IPS-18a (cell line): Measurements from ENCODE around the gene GCNT2.

Source experiments
- H3K27ac ChIP-seq: one replicate; pipeline ENCODE4 v1.5.1; 2013; ENCODE audit warnings: low read length
- H3K27me3 ChIP-seq: one replicate; pipeline ENCODE4 v1.6.1; 2013; ENCODE audit warnings: mild to moderate bottlenecking, low read length; ENCODE audit not compliant: control insufficient read depth, insufficient read depth
- H3K36me3 ChIP-seq: one replicate; pipeline ENCODE4 v1.6.1; 2013; ENCODE audit warnings: low read depth, low read length; ENCODE audit not compliant: control insufficient read depth
- H3K4me1 ChIP-seq: one replicate; pipeline ENCODE4 v1.6.1; 2013; ENCODE audit warnings: low read depth, low read length; ENCODE audit not compliant: control insufficient read depth
- H3K4me3 ChIP-seq: one replicate; pipeline ENCODE4 v1.5.1; 2013; ENCODE audit warnings: low read length
- H3K9ac ChIP-seq: one replicate; pipeline ENCODE4 v1.6.1; 2013; ENCODE audit warnings: mild to moderate bottlenecking, low read length, moderate library complexity
- H3K9me3 ChIP-seq: one replicate; pipeline ENCODE4 v1.6.1; 2013; ENCODE audit warnings: low read depth, low read length; ENCODE audit not compliant: control insufficient read depth

GCNT2 gene

DNA sequence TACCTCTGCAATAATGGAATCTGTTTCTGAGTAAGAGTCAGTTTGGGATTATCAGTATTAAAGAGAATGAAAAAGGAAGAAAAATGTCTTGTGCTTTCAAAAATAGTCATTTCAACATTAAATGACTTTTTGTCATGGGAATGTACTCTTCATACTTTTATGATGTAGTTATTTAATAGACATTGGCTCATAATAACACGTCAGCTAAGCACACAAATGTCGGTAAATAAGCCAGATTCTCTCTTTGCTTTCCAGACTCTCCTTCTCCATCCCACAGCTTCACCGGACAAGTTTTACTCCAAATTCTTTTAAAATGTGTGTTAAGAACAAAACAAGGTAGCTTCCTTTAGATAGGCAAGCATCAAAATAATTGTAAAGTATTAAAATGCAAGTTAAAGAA lies 97.3 kb downstream of the GCNT2 start:
- Histone ChIP-seq H3K4me1 (peaks cover 3% of the 10 kb centered on the region), H3K27me3 (no peaks in the 10 kb centered on the region), H3K36me3 (peaks cover 13% of the 10 kb centered on the region), H3K4me3 (no peak overlapping the region), H3K9ac (no peak overlapping the region), H3K27ac (no peak overlapping the region), H3K9me3 (no peaks in the 10 kb centered on the region)

DNA sequence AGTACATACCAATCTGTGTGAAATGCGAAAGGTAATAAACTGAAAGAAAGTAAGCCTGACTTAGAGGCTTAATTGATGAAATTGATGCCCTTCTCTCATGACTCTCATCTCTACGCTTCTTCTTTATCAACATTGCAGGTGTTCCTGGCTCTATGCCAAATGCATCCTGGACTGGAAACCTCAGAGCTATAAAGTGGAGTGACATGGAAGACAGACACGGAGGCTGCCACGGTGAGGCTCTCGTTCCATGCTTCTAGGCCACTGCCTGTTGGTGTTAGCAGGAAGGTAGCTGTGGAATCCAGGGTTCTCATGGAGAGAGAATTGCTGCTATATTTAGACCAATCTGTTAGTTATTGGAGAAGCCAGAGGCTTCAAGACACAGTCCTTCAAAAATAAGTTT lies 100.1 kb downstream of the GCNT2 start:
- peaks cover 35% of the 10 kb centered on the region for H3K36me3 ChIP-seq
- H3K4me3 ChIP-seq = no peak overlapping the region
- H3K9ac ChIP-seq = no peak overlapping the region
- H3K27ac ChIP-seq = no peak overlapping the region
- H3K4me1 ChIP-seq = no peaks in the 10 kb centered on the region
- H3K9me3 ChIP-seq = no peaks in the 10 kb centered on the region
- no peaks in the 10 kb centered on the region for H3K27me3 ChIP-seq

DNA sequence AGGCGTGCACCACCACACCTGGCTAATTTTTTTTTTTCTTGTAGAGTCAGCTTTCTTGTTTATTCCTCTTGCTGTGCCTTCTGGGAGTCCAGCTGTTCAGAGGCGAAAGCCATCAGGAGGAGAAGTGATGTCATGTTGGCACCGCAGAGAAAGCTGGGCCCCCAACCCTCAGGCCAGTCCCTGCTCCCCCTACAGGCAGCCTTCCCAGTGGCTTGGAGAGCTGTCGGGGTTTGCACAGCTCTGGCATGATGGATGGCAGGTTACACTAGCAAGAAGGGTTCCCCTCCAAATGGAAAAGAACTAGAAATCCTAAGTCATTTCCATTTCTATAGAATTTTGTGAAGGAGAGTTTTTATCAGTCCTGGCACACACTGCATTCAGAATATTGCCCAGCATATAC lies 100.7 kb downstream of the GCNT2 start:
- no peak overlapping the region for H3K4me3 ChIP-seq
- H3K9ac ChIP-seq = no peak overlapping the region
- H3K27ac ChIP-seq = no peak overlapping the region
- no peaks in the 10 kb centered on the region for H3K27me3 ChIP-seq
- no peaks in the 10 kb centered on the region for H3K4me1 ChIP-seq
- no peaks in the 10 kb centered on the region for H3K9me3 ChIP-seq
- H3K36me3 ChIP-seq = peaks cover 42% of the 10 kb centered on the region

DNA sequence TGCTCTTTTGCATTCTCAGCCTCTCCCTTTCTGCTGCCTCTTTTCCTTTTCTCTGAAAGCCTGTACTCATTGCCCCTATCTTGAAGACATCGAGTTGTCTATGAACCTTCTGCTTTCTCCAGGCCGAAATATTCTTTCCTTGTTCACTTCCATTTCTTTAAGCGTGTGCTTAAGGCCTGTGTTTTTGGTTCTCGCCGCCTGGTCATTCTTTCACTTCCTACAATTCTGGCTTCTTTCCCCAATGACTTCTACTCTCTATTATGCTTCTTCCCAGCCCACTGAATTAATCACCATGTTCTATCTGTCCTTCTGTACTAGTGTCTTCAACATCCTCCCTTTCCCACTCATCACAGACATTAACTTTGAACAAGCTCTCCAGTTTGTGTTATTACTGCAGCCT lies 103.7 kb downstream of the GCNT2 start:
- H3K9ac ChIP-seq = no peak overlapping the region
- H3K27ac ChIP-seq = no peak overlapping the region
- H3K9me3 ChIP-seq = no peaks in the 10 kb centered on the region
- H3K4me1 ChIP-seq = no peaks in the 10 kb centered on the region
- H3K27me3 ChIP-seq = no peaks in the 10 kb centered on the region
- H3K36me3 ChIP-seq = peaks cover 49% of the 10 kb centered on the region
- H3K4me3 ChIP-seq = no peak overlapping the region

DNA sequence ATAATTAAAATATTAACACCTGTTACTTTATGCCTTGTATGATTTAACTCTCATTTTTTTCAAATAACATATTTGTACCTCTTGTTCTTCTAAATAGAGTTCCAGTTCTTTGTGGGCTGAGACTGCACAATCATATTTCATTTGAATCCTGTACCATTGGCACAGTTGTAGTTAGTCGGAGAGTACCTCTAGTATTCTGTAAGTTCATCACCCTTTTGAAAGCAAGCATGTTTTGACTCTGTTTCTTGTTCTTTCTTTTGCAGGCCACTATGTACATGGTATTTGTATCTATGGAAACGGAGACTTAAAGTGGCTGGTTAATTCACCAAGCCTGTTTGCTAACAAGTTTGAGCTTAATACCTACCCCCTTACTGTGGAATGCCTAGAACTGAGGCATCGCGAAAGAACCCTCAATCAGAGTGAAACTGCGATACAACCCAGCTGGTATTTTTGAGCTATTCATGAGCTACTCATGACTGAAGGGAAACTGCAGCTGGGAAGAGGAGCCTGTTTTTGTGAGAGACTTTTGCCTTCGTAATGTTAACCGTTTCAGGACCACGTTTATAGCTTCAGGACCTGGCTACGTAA lies 105.1 kb downstream of the GCNT2 start:
- Histone ChIP-seq H3K4me1 (no peaks in the 10 kb centered on the region), H3K9me3 (no peaks in the 10 kb centered on the region), H3K27ac (no peak overlapping the region), H3K36me3 (peaks cover 46% of the 10 kb centered on the region), H3K9ac (no peak overlapping the region), H3K4me3 (no peak overlapping the region), H3K27me3 (no peaks in the 10 kb centered on the region)

DNA sequence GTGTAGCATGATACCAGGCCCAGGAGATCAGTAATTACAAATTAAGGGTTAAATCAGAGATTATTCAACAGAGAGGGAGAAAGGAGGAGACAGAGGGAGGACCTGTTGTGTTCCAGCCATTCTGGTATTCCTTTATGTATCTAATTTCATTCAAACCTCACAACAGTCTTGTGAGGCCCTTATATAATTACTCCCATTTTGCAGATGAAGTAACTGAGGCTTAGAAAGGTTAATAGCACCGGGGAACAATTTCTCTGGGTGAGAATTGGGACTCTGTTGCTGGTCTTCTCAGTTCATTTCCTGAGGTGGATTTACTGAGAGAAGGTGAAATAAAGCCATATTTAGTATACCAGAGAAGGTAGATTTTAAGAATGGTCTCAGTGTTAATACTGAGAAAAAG lies 106.6 kb downstream of the GCNT2 start:
- no peak overlapping the region for H3K27ac ChIP-seq
- H3K36me3 ChIP-seq = peaks cover 37% of the 10 kb centered on the region
- H3K4me3 ChIP-seq = no peak overlapping the region
- no peaks in the 10 kb centered on the region for H3K9me3 ChIP-seq
- no peak overlapping the region for H3K9ac ChIP-seq
- no peaks in the 10 kb centered on the region for H3K4me1 ChIP-seq
- no peaks in the 10 kb centered on the region for H3K27me3 ChIP-seq

DNA sequence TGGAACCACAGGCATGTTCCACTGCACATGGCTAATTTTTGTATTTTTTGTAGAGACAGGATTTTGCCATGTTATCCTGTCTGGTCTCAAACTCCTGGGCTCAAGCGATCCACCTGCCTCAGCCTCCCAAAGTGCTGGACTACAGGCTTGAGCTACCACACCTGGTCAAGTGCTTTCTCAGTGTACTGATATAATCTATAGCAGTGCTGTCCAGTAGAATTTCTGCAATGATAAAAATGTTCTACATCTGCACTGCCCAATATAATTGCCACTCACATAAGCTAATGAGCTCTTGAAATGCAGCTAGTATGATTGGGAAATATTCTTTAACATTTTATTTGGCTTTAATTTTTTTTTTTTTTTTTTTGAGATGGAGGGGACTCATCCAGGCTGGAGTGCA lies 109.0 kb downstream of the GCNT2 start:
- Histone ChIP-seq H3K4me3 (no peak overlapping the region), H3K27ac (no peak overlapping the region), H3K4me1 (no peaks in the 10 kb centered on the region), H3K36me3 (peaks cover 19% of the 10 kb centered on the region), H3K9me3 (no peaks in the 10 kb centered on the region), H3K27me3 (no peaks in the 10 kb centered on the region), H3K9ac (no peak overlapping the region)

DNA sequence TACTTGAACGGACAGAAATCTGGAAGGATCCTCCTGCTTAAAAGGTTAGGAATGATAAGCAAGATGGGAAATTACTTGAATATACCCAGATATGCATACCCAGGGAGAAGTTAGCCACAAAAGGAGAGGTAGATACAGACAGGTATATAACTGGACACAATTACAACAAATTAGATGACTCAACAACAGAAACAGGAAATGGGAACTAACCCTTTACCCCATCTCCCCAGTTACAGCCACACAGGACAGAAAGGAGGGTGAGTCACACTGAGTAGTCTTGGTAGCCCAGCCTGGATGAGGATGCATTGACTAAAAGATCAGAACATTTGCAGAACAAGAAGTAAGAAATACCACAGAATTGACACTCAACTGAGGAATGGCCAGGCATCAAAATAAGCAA lies 112.1 kb downstream of the GCNT2 start:
- Histone ChIP-seq H3K9ac (no peak overlapping the region), H3K9me3 (no peaks in the 10 kb centered on the region), H3K36me3 (no peaks in the 10 kb centered on the region), H3K27me3 (no peaks in the 10 kb centered on the region), H3K27ac (no peak overlapping the region), H3K4me3 (no peak overlapping the region), H3K4me1 (no peaks in the 10 kb centered on the region)

DNA sequence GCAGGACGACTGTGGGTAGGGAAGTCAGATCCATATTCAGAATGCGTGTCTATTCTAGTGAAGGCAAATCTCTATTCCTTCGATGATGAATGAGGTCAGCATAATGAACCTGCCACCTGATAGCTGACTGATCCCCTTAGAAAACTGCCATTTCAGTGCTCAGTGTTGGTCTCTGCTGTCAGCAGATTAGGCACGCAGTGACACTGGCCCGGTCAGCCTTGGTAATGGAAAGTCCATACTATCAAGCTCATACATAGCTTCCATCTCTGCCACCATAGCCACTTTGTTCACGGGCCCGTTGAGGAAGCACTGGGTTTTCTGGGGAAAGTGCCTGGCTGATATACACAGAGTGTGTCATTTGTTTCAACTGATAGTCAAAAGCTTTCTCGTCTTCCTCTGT lies 119.3 kb downstream of the GCNT2 start:
- no peaks in the 10 kb centered on the region for H3K4me1 ChIP-seq
- H3K36me3 ChIP-seq = no peaks in the 10 kb centered on the region
- H3K9ac ChIP-seq = no peak overlapping the region
- H3K27ac ChIP-seq = no peak overlapping the region
- no peaks in the 10 kb centered on the region for H3K27me3 ChIP-seq
- no peak overlapping the region for H3K4me3 ChIP-seq
- peaks cover 8% of the 10 kb centered on the region for H3K9me3 ChIP-seq

DNA sequence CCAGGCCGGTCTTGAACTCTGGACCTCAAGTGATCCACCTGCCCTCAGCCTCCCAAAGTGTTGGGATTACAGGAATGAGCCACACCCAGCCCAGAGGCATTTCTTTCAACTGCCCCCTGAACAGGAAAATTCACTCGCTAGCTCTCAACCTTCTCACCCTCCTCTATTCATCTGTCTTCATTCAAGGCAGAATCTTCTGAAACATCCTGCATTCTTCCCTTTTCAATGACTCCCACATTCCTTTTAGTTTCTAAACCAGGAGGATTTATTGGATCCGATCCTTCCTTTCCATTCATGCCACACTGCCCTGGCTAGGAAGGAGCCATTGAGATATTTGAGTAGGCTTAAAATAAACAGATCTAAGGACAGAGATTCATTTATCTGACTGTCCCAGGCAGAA lies 120.4 kb downstream of the GCNT2 start:
- no peaks in the 10 kb centered on the region for H3K4me1 ChIP-seq
- H3K27me3 ChIP-seq = no peaks in the 10 kb centered on the region
- no peaks in the 10 kb centered on the region for H3K36me3 ChIP-seq
- H3K9me3 ChIP-seq = peaks cover 8% of the 10 kb centered on the region
- H3K9ac ChIP-seq = no peak overlapping the region
- H3K4me3 ChIP-seq = no peak overlapping the region
- H3K27ac ChIP-seq = no peak overlapping the region

DNA sequence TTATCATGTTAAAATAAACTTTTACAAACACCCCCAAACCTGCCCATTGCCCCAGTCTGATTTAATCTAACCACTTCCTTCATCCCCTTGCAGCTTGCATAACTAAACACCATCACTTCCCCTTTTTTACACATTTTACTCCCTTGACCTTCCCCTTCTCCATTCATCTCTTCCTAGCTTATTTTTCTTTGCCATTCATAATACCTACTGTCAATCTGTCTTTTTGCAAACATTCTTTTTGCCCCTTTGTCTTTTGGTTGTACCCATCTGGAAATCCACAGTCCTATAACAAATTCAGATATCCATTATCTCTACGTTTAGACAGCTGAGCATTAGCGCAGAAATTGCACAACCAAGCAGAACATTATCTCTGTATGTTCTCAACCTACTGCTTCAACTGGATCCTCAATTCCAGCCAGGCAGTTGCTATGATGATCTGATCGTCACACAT lies 122.1 kb downstream of the GCNT2 start:
- Histone ChIP-seq H3K4me3 (no peak overlapping the region), H3K27me3 (no peaks in the 10 kb centered on the region), H3K4me1 (no peaks in the 10 kb centered on the region), H3K36me3 (no peaks in the 10 kb centered on the region), H3K9me3 (peaks cover 8% of the 10 kb centered on the region), H3K9ac (no peak overlapping the region), H3K27ac (no peak overlapping the region)

DNA sequence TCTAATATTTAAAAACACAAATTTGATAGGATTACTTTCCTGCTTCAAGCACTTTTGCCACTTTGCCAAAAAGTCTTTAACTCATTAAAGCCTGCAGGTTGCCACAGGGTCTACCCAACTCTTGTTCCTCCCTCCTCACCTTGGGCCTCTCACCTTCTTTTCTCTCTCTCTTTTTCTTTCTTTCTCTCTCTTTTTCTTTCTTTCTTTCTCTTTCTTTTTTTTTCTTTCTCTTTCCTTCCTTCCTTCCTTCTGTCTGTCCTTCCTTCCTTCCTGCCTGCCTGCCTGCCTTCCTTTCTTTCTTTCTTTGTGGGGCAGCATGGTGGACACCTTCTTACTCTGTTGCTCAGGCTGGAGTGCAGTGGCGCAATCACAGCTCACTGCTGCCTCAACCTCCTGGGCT lies 123.1 kb downstream of the GCNT2 start:
- Histone ChIP-seq H3K4me1 (no peaks in the 10 kb centered on the region), H3K9me3 (no peaks in the 10 kb centered on the region), H3K9ac (no peak overlapping the region), H3K27ac (no peak overlapping the region), H3K27me3 (no peaks in the 10 kb centered on the region), H3K4me3 (no peak overlapping the region), H3K36me3 (no peaks in the 10 kb centered on the region)
